ENCODE measurements around the gene TMEM123.

The TMEM123 gene

GRCh38 chr11:102389253-102389652, 63.3 kb downstream of the TMEM123 start:
- Histone ChIP-seq H3K4me1 (ENCODE audit: insufficient read depth, poor library complexity, severe bottlenecking) (no peaks in the 10 kb centered on the region), H3K27me3 (ENCODE audit: insufficient read depth, poor library complexity, severe bottlenecking) (no peaks in the 10 kb centered on the region), H3K4me3 (ENCODE audit: severe bottlenecking) (no peak overlapping the region), H3K9me3 (ENCODE audit: severe bottlenecking) (no peaks in the 10 kb centered on the region), H3K36me3 (ENCODE audit: low read depth) (peaks cover 62% of the 10 kb centered on the region), H3K27ac (ENCODE audit: poor library complexity, severe bottlenecking) (no peak overlapping the region)
- TF ChIP-seq CTCF (IDR thresholded peaks at IDR 0.05; ENCODE audit: poor library complexity, severe bottlenecking) = no peak
- ATAC-seq (ENCODE audit: low read depth) = no peak
- DNase-seq (ENCODE audit: low spot score) = no peak

GRCh38 chr11:102387043-102387781, 65.4 kb downstream of the TMEM123 start:
- no peak overlapping the region for H3K27ac ChIP-seq (ENCODE audit: poor library complexity, severe bottlenecking)
- DNase-seq (ENCODE audit: low spot score) (no peak), ATAC-seq (ENCODE audit: low read depth) (no peak)
- peaks cover 62% of the 10 kb centered on the region for H3K36me3 ChIP-seq (ENCODE audit: low read depth)
- no peaks in the 10 kb centered on the region for H3K27me3 ChIP-seq (ENCODE audit: insufficient read depth, poor library complexity, severe bottlenecking)
- no peak overlapping the region for H3K4me3 ChIP-seq (ENCODE audit: severe bottlenecking)
- no peaks in the 10 kb centered on the region for H3K4me1 ChIP-seq (ENCODE audit: insufficient read depth, poor library complexity, severe bottlenecking)
- no peak for TF ChIP-seq CTCF (IDR thresholded peaks at IDR 0.05; ENCODE audit: poor library complexity, severe bottlenecking)
- no peaks in the 10 kb centered on the region for H3K9me3 ChIP-seq (ENCODE audit: severe bottlenecking)

- no peak for DNase-seq (ENCODE audit: low spot score)
- peaks cover 63% of the 10 kb centered on the region for H3K36me3 ChIP-seq (ENCODE audit: low read depth)
- H3K27me3 ChIP-seq (ENCODE audit: insufficient read depth, poor library complexity, severe bottlenecking) = no peaks in the 10 kb centered on the region
- ATAC-seq (ENCODE audit: low read depth) = no peak
- H3K9me3 ChIP-seq (ENCODE audit: severe bottlenecking) = no peaks in the 10 kb centered on the region
- no peaks in the 10 kb centered on the region for H3K4me1 ChIP-seq (ENCODE audit: insufficient read depth, poor library complexity, severe bottlenecking)
- no peak overlapping the region for H3K4me3 ChIP-seq (ENCODE audit: severe bottlenecking)
- TF ChIP-seq CTCF (IDR thresholded peaks at IDR 0.05; ENCODE audit: poor library complexity, severe bottlenecking) = no peak
- H3K27ac ChIP-seq (ENCODE audit: poor library complexity, severe bottlenecking) = no peak overlapping the region
Observed at GRCh38 chr11:102386136-102386734, 66.3 kb downstream of the TMEM123 start.

GRCh38 chr11:102385085-102386007, 67.2 kb downstream of the TMEM123 start:
- Histone ChIP-seq H3K4me1 (ENCODE audit: insufficient read depth, poor library complexity, severe bottlenecking) (no peaks in the 10 kb centered on the region), H3K9me3 (ENCODE audit: severe bottlenecking) (no peaks in the 10 kb centered on the region)
- no peak for DNase-seq (ENCODE audit: low spot score)

More at GRCh38 chr11:102385085-102386007, 67.2 kb downstream of the TMEM123 start:
- Histone ChIP-seq H3K27ac (ENCODE audit: poor library complexity, severe bottlenecking) (no peak overlapping the region), H3K36me3 (ENCODE audit: low read depth) (peaks cover 67% of the 10 kb centered on the region), H3K4me3 (ENCODE audit: severe bottlenecking) (no peak overlapping the region), H3K27me3 (ENCODE audit: insufficient read depth, poor library complexity, severe bottlenecking) (no peaks in the 10 kb centered on the region)
- no peak for TF ChIP-seq CTCF (IDR thresholded peaks at IDR 0.05; ENCODE audit: poor library complexity, severe bottlenecking)
- ATAC-seq (ENCODE audit: low read depth) = no peak

Data from RWPE2 (cell line).